ENCODE measurements around the gene BRIP1. TPM values are rescaled to one million over a fixed set of nuclear protein-coding genes. Genes with fewer than 3 reads are reported as not detected.

Gene BRIP1
- total RNA-seq, 1 experiment from 2014 or later = 20.2 TPM

GRCh38 chr17:61695779-61696337, 167.5 kb downstream of the BRIP1 start:
- no peak overlapping the region for H2BK15ac ChIP-seq (ENCODE audit: low read depth, low read length)
- no peak overlapping the region for H3K9ac ChIP-seq (ENCODE audit: extremely low read depth, insufficient read length, low read length)
- no peak overlapping the region for H4K91ac ChIP-seq (ENCODE audit: insufficient read length, low read depth, low read length)
- H3K4me1 ChIP-seq (ENCODE audit: insufficient read depth, low read length) = no peaks in the 10 kb centered on the region
- H4K8ac ChIP-seq (replicated peaks; ENCODE audit: insufficient read length, low read depth, low read length) = no peak overlapping the region
- no peaks in the 10 kb centered on the region for H4K20me1 ChIP-seq (ENCODE audit: control insufficient read depth, insufficient read depth, insufficient read length)
- no peak overlapping the region for H3K27ac ChIP-seq (ENCODE audit: insufficient read length, low read depth, low read length)
- Mint-ChIP-seq H3K27ac (no peak overlapping the region), H3K27me3 (ENCODE audit: low read depth) (no peaks in the 10 kb centered on the region), H3K9me3 (peaks cover 35 to 45% of the 10 kb centered on the region in 2 experiments), H3K4me3 (no peak overlapping the region), H3K36me3 (ENCODE audit: insufficient read depth in 1 of 3, low read depth in 3 of 3) (peaks cover 19 to 57% (median 37%) of the 10 kb centered on the region in 3 experiments), H3K4me1 (no peaks in the 10 kb centered on the region)
- H2AFZ ChIP-seq (ENCODE audit: low read length) = no peak overlapping the region
- H3K9me3 ChIP-seq (ENCODE audit: control insufficient read depth, low read depth, low read length) = no peaks in the 10 kb centered on the region
- DNase-seq = no peak
- H3K23ac ChIP-seq (ENCODE audit: insufficient read length, low read depth, low read length) = no peak overlapping the region
- H4K5ac ChIP-seq (ENCODE audit: insufficient read length, low read depth, low read length) = no peak overlapping the region
- no peak overlapping the region for H3K56ac ChIP-seq (ENCODE audit: insufficient read length, low read depth, low read length)
- H3T11ph ChIP-seq (ENCODE audit: low read length) = no peak overlapping the region
- WGBS (ENCODE audit: extremely low coverage, insufficient read length, low lambda C conversion rate) = no CpG with 5 or more reads among the region's 2 CpGs
- H2BK120ac ChIP-seq (ENCODE audit: low read depth, low read length, poor library complexity, severe bottlenecking) = no peak overlapping the region
- no peaks in the 10 kb centered on the region for H3K23me2 ChIP-seq (ENCODE audit: insufficient read length, low read depth, low read length, poor library complexity, severe bottlenecking)
- H3K27me3 ChIP-seq (ENCODE audit: insufficient read depth, low read length) = no peaks in the 10 kb centered on the region
- H3K4me2 ChIP-seq (ENCODE audit: insufficient read depth, insufficient read length, low read length) = no peak overlapping the region
- no peak overlapping the region for H3K14ac ChIP-seq (ENCODE audit: insufficient read depth, low read length)
- H3K4ac ChIP-seq (ENCODE audit: low read depth, low read length) = no peak overlapping the region
- no peak overlapping the region for H2BK20ac ChIP-seq (ENCODE audit: low read depth, low read length, poor library complexity, severe bottlenecking)
- no peak for TF ChIP-seq CTCF (conservative IDR thresholded peaks at IDR 0.05)
- no peak overlapping the region for H3K18ac ChIP-seq (ENCODE audit: insufficient read length, low read depth, low read length)
- no peak overlapping the region for H2BK12ac ChIP-seq (ENCODE audit: insufficient read length, low read depth, low read length)
- no peak overlapping the region for H2BK5ac ChIP-seq (ENCODE audit: insufficient read length, low read length)
- H3K79me1 ChIP-seq (ENCODE audit: insufficient read depth, low read depth, low read length, poor library complexity, severe bottlenecking) = no peaks in the 10 kb centered on the region
- H2AK5ac ChIP-seq (ENCODE audit: insufficient read length, low read length) = no peak overlapping the region
- no peaks in the 10 kb centered on the region for H3K79me2 ChIP-seq (ENCODE audit: insufficient read depth, low read length)
